HAP-1 (cell line): ENCODE results near the gene RBFOX1.

Experiments
- DNase-seq, 2 experiments: peaks; one replicate each; pipeline ENCODE4 v3.0.0-alpha.2; 2016 to 2020; ENCODE audit warnings: low spot score in 2 of 2
- H3K27me3 ChIP-seq: fragments of 250-450 bp; sonication (Bioruptor Pico); 2 replicates; pipeline ENCODE4 v1.5.1; 2020; ENCODE audit warnings: low read depth, mild to moderate bottlenecking, moderate library complexity
- H3K36me3 ChIP-seq: fragments of 250-450 bp; sonication (Bioruptor Pico); replicated peaks from 2 replicates; pipeline ENCODE4 v1.5.1; 2020; ENCODE audit warnings: mild to moderate bottlenecking
- H3K4me1 ChIP-seq: fragments of 250-450 bp; sonication (Bioruptor Pico); 2 replicates; pipeline ENCODE4 v1.5.1; 2020; ENCODE audit warnings: mild to moderate bottlenecking
- H3K4me3 ChIP-seq: fragments of 250-450 bp; sonication (Bioruptor Pico); 2 replicates; pipeline ENCODE4 v1.5.1; 2020; ENCODE audit warnings: mild to moderate bottlenecking, moderate library complexity
- H3K9me3 ChIP-seq: fragments of 250-450 bp; sonication (Bioruptor Pico); 2 replicates; pipeline ENCODE4 v1.5.1; 2020; ENCODE audit warnings: mild to moderate bottlenecking, moderate library complexity
- in situ Hi-C: fragments of 300-500 bp; cut with MboI; formaldehyde crosslinking; loops from 3 replicates; pipeline ENCODE4 v1.14.3; 2020; ENCODE audit warnings: low sequenced_read_pairs, inconsistent platforms, mixed read lengths

The RBFOX1 gene

DNA sequence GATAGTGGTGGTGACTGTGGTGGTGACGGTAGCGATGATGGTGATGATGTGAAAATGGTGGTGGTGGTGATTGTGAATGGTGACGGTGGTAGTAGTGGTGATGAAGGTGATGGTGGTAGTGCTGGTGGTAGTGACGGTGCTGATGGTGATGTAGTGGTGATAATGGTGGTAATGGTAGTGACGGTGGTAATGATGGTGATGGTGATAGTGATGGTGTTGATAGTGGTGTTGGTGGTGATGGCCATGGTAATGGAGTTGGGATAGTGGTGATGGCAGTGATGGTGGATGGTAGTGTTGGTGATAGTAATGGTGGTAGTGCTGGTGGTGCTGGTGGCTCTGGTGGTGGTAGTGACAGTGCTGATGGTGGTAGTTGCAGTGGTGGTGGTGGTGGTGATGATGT lies 14.7 kb upstream of the RBFOX1 start:
- no peaks in the 10 kb centered on the region for H3K36me3 ChIP-seq
- H3K27me3 ChIP-seq, result no peaks in the 10 kb centered on the region
- no peak for DNase-seq
- H3K4me1 ChIP-seq, result no peaks in the 10 kb centered on the region
- H3K9me3 ChIP-seq, result peaks cover 3% of the 10 kb centered on the region; the same call in 1 of the 2 replicates
- in situ Hi-C loops, result loop anchor here (25.0 kb wide), 1 partner anchor 106 kb away; no protein-coding TSS in a partner anchor
- no peak overlapping the region for H3K4me3 ChIP-seq

DNA sequence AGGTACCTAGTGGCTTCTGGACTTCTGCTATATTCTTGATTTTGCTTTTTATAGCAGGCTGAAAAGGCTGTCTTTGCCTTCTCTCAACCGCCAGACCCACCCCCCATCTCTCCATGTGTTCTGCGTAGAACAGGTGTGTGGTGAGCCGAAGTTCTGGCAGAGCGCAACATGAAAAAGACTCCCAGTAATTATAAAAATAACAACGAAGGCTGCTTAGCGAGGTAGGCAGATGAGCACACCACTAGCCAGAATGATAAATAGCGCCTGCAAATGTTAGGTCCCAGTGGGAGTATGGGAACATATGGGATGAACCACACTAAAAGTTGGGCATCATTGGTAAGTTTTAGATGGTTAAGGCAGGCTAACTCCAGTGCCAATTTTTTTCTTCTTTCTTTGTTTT lies 14.0 kb upstream of the RBFOX1 start:
- H3K36me3 ChIP-seq, result no peaks in the 10 kb centered on the region
- H3K4me3 ChIP-seq, result no peak overlapping the region
- H3K27me3 ChIP-seq, result no peaks in the 10 kb centered on the region
- H3K4me1 ChIP-seq, result no peaks in the 10 kb centered on the region
- in situ Hi-C loops, result loop anchor here (25.0 kb wide), 1 partner anchor 106 kb away; no protein-coding TSS in a partner anchor
- H3K9me3 ChIP-seq, result peaks cover 3% of the 10 kb centered on the region; the same call in 1 of the 2 replicates
- no peak for DNase-seq

DNA sequence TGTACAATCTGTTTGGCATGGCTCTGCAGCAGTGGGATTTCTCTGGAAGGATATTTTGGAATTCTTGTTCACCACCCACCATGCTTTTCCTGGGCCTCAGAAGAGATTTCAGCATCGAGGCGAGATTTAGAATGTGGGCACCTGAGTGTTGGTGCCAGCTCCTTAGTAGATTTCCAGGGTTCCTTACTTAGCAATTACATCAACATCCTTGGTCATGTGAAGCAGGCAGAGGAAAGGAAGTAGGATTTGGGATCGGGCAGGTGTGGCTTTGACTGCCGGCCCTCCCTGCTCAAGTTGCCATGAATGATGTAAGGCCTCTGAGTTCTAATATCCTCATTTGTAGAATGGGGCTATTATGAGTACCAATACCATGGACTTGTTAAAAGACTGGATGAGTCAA lies 13.1 kb upstream of the RBFOX1 start:
- no peaks in the 10 kb centered on the region for H3K27me3 ChIP-seq
- in situ Hi-C loops, result loop anchor here (25.0 kb wide), 1 partner anchor 107 kb away; no protein-coding TSS in a partner anchor
- no peaks in the 10 kb centered on the region for H3K4me1 ChIP-seq
- H3K9me3 ChIP-seq, result peaks cover 3% of the 10 kb centered on the region; the same call in 1 of the 2 replicates
- DNase-seq, result no peak
- H3K4me3 ChIP-seq, result no peak overlapping the region
- no peaks in the 10 kb centered on the region for H3K36me3 ChIP-seq

DNA sequence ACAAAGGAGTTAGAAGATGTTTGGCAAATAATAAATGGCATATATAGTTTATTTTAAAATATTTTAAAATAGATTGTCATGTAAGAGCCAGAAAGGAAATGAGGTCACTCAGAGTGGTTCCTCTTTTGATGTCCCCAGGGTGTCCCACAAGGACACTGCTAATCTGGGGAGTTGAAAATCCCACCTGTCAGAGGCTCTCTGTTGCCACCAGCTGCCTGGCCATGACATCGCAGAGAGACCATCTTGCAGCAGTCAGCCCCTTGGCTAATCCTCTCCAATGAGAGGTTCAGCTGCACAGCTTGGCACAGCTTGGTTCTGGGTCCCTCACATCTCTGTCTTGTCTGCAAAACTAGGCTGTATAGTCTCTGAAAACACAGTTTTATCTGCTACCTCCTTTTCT lies 11.0 kb upstream of the RBFOX1 start:
- in situ Hi-C loops, result loop anchor here (25.0 kb wide), 1 partner anchor 109 kb away; no protein-coding TSS in a partner anchor

DNA sequence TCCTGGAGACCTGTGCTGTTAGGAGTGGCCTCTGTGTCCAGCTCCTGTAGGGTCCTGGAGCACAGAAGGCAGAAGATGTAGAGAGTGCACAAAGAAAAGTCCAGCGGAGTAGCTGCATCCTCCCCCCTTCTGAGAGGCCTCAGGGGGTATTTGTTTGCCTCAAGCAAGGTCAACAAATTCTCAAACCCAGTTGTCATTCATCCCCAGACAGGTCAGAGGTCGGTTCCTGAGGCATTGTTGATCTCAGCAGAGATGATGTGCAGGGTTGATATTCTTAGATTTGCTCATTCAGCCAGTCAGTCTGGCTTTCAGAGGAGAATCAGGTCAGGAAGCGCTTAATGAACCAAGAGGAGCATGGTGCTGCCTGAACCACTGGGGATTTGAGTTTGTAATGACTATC lies 8.3 kb upstream of the RBFOX1 start:
- in situ Hi-C loops, result loop anchor here (25.0 kb wide), 1 partner anchor 112 kb away; no protein-coding TSS in a partner anchor
- H3K9me3 ChIP-seq, result no peaks in the 10 kb centered on the region
- H3K4me1 ChIP-seq, result no peaks in the 10 kb centered on the region
- H3K4me3 ChIP-seq, result no peak overlapping the region
- H3K36me3 ChIP-seq, result no peaks in the 10 kb centered on the region
- no peaks in the 10 kb centered on the region for H3K27me3 ChIP-seq
- DNase-seq, result no peak

More for the DNA sequence above, 11.0 kb upstream of the RBFOX1 start:
- Histone ChIP-seq H3K4me1 (no peaks in the 10 kb centered on the region), H3K4me3 (no peak overlapping the region), H3K36me3 (no peaks in the 10 kb centered on the region), H3K27me3 (no peaks in the 10 kb centered on the region), H3K9me3 (no peaks in the 10 kb centered on the region)
- DNase-seq, result no peak

DNA sequence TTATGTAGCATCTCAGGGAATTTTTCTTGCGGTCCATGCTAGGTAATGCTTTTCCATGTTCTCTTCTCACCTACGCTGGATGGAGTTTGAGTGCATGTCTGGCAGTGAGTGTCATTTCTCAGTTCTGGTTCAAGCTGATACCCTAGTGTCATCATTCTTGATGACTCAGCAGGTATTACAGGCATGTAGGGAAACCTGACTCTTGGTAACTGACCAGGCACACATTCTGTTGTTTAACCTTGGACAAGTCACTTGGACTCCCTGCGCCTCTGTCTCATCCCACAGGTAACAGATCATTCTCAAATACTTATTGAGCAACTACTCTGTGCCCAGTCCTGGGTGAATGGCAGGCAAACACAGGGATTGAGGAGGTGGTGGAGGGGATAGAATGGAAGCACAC lies 6.8 kb upstream of the RBFOX1 start:
- no peak overlapping the region for H3K4me3 ChIP-seq
- in situ Hi-C loops, result no loop called here
- no peaks in the 10 kb centered on the region for H3K9me3 ChIP-seq
- H3K36me3 ChIP-seq, result no peaks in the 10 kb centered on the region
- no peaks in the 10 kb centered on the region for H3K27me3 ChIP-seq
- no peak for DNase-seq
- no peaks in the 10 kb centered on the region for H3K4me1 ChIP-seq

DNA sequence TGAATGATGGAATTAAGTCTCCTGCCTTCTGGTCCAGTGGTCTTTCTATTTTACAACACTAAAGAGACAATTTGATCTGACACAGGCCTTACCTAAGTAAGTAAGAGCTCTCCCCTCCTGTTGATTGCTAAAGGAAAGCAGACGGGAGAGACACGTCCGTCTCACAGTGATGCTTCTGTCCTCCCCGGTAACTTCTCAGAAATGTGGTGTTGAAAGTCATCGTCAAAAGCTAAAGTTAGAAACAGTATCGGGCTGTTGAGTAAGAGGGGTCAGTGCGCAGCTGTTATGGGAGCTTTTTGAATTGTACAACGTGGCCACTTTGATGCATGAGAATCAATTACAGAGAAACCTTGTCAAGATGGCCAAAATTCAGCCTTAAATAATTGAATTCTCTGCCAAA lies 1.9 kb upstream of the RBFOX1 start:
- DNase-seq, result no peak
- no peak overlapping the region for H3K4me3 ChIP-seq
- H3K36me3 ChIP-seq, result no peaks in the 10 kb centered on the region
- in situ Hi-C loops, result no loop called here
- no peaks in the 10 kb centered on the region for H3K4me1 ChIP-seq
- H3K27me3 ChIP-seq, result no peaks in the 10 kb centered on the region
- H3K9me3 ChIP-seq, result no peaks in the 10 kb centered on the region

DNA sequence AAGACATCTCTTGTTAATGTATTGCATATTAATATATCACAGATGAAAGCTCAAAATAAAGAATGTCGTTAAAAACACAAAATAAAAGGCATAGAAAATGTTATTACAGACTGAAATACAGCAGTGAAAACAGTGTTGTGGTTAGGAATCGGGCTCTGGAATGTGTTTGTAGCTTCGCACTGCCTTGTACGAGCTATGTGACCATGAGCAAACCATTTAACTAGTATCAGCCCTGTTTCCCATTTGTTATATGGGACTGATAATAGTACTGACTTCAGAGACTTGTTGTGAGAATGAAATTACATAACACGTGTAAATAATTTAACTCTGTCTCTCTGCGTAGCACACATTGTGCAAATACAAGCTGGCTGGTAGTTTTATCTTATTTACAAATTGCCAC lies 648 bp upstream of the RBFOX1 start:
- H3K36me3 ChIP-seq, result no peaks in the 10 kb centered on the region
- no peaks in the 10 kb centered on the region for H3K27me3 ChIP-seq
- no peaks in the 10 kb centered on the region for H3K4me1 ChIP-seq
- H3K4me3 ChIP-seq, result no peak overlapping the region
- DNase-seq, result no peak
- in situ Hi-C loops, result no loop called here
- no peaks in the 10 kb centered on the region for H3K9me3 ChIP-seq

DNA sequence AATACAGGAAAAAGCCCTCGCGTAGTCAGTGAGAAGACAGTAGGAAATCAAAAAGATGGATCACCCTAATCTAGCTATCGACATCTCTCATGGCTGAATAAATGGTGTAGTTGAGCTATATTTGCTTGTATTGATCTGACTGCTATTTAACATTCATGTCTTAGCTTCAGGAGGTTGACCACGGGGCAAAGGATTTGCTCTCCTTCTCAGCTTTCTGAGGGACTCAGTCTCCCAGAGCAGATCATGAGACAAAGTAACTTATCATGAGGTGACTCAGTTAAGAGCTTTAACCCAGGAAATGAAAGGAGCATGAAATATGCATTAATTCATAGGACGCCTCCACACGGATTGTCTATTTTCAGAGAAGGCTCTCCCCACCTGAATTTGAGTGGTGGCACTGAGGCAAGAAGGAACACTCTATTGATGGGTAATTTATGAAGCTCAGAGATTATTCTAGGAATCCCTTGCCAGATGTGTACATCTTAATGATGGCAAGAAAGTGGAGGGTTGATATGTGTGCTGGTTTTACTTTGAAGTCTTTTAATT lies 608 bp downstream of the RBFOX1 start:
- in situ Hi-C loops, result no loop called here

DNA sequence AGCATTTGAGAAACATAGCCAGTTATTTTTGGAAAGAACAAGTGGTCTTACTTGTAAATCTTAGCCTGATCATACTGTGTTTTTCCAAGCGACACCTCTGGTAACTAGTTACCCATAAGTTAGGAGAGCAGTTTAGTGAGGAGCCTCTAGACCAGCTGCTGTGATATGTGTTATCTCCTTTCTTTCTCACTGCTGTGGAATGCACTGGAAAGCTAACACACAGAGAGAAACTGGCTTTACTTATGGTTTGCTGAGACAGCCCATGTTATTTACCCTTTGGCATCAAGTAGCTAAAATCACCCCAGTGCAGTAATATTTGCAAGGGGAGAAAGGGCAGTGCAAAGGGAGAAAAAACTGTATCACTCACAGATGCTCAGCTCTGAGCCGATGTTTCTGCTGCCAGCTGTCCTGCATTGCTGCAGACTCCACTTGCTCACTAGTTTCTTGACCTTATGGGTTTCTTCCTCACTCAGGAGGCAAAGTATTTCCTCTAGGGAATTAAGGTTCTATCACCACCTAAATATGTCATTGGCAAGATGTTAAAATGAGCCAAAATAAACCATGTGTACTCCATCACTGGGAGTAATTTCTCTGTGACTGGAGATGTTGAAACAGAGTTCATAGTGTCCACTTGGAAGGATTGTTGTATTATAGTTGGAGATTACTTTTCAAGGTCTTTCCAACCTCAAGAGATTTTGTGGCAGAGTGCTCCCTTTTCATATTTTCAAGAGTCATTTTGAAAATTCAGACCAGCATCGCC lies 2.3 kb downstream of the RBFOX1 start:
- no peak for DNase-seq
- H3K27me3 ChIP-seq, result no peaks in the 10 kb centered on the region
- H3K9me3 ChIP-seq, result no peaks in the 10 kb centered on the region
- in situ Hi-C loops, result no loop called here
- H3K4me3 ChIP-seq, result no peak overlapping the region
- no peaks in the 10 kb centered on the region for H3K36me3 ChIP-seq
- no peaks in the 10 kb centered on the region for H3K4me1 ChIP-seq

More for the DNA sequence above, 608 bp downstream of the RBFOX1 start:
- no peak for DNase-seq
- H3K9me3 ChIP-seq, result no peaks in the 10 kb centered on the region
- H3K4me3 ChIP-seq, result no peak overlapping the region
- H3K4me1 ChIP-seq, result no peaks in the 10 kb centered on the region
- no peaks in the 10 kb centered on the region for H3K36me3 ChIP-seq
- no peaks in the 10 kb centered on the region for H3K27me3 ChIP-seq

DNA sequence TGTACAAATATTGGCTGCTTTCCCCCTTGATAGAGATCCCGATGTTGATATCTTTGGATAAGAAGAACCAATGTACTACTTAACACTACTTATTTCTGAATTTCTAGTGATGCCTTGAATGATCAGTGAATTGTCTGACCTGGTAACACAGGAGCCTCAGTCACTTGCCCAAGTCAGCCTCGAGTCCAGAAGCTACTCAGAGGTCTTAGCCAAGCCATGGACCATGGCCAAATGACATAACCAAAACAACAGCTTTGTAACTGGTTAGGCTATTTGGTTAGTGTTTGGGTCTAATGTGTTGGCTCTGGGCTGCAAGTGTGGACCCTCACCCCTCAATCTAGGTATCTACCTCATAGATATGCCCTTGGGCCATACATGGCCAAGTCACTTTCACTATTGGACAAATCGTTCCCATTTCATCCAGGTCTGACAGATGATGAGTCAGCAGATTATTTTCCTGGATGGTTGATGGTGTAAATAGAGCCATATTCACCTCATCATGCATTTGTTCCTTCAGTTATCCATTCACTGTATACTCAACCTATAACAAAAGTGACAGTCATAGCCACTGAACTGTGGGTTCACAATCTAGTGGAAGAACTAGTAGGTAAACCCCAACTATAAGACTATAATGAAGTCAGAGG lies 3.5 kb downstream of the RBFOX1 start:
- no peaks in the 10 kb centered on the region for H3K9me3 ChIP-seq
- H3K4me3 ChIP-seq, result no peak overlapping the region
- in situ Hi-C loops, result no loop called here
- no peaks in the 10 kb centered on the region for H3K36me3 ChIP-seq
- H3K27me3 ChIP-seq, result no peaks in the 10 kb centered on the region
- no peaks in the 10 kb centered on the region for H3K4me1 ChIP-seq
- DNase-seq, result no peak

DNA sequence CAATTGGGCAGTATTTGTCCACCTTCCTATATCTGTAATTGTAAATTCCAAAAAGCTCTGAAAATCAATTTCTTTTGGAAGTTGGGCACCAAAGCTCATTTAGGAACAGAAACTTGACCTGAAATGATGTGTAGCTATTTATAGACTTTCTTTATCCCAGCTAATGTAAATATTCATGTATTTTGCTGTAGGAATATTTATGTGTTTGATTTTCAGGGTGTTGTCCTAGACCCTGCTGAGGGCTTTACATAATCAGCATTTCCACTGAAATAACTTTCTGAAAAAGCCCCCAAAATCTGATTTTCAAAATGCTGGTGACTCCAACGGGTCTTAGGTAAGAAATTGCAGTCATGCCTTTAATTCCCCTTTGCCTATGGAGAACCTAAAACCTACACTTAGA lies 4.1 kb downstream of the RBFOX1 start:
- in situ Hi-C loops, result no loop called here
- no peaks in the 10 kb centered on the region for H3K36me3 ChIP-seq
- no peaks in the 10 kb centered on the region for H3K27me3 ChIP-seq
- no peaks in the 10 kb centered on the region for H3K9me3 ChIP-seq
- H3K4me3 ChIP-seq, result no peak overlapping the region
- no peaks in the 10 kb centered on the region for H3K4me1 ChIP-seq
- DNase-seq, result no peak

DNA sequence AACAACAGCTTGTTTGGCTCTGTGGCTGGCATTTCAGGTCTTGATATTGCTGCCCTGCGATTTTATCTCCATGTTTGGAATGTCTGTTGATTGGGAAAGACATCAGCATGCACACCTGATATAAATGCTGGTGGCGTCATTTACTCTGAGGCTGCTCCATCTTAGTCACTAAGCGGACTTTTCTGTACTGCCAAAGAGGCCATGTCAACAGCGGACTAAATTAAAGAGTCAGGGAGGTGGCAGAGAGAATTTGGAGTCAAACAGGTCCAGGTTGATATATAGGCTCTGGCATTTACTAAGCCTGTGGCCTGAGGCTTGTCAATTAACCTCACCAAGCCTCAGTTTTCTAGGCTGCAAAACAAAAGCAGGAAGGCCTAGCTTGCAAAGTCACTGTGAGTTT lies 6.2 kb downstream of the RBFOX1 start:
- Histone ChIP-seq H3K4me1 (no peaks in the 10 kb centered on the region), H3K36me3 (no peaks in the 10 kb centered on the region), H3K27me3 (no peaks in the 10 kb centered on the region), H3K4me3 (no peak overlapping the region), H3K9me3 (no peaks in the 10 kb centered on the region; the same call in 1 of the 2 replicates)
- DNase-seq, result no peak
- in situ Hi-C loops, result no loop called here

DNA sequence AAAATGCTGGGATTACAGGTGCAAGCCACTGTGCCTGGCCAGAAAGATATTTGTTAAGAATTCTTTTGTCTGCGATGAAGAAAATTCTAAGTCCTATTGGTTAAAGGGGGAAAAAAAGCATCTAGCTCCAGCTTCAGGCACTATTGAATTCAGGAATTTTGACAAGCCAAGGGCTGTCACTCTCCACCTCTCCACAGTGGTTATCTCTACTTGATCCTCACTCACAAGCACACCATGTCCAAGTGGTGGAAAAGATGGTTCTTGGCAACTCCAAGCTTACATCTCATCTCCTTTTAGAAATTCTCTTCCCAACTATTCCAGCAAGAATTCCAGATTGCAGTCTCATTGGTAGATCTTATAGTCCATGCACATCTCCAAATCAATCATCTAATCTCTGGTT lies 7.1 kb downstream of the RBFOX1 start:
- no peaks in the 10 kb centered on the region for H3K36me3 ChIP-seq
- no peak overlapping the region for H3K4me3 ChIP-seq
- H3K27me3 ChIP-seq, result no peaks in the 10 kb centered on the region
- DNase-seq, result no peak
- H3K4me1 ChIP-seq, result no peaks in the 10 kb centered on the region
- in situ Hi-C loops, result no loop called here
- no peaks in the 10 kb centered on the region; the same call in 1 of the 2 replicates for H3K9me3 ChIP-seq
